Ishikawa (cell line): ENCODE results near the gene TNFRSF8.

Experiments
- EP300 ChIP-seq: IDR thresholded peaks from 2 replicates; pipeline ENCODE4 v1.6.1; 2012; ENCODE audit warnings: borderline replicate concordance
- FOXM1 ChIP-seq: IDR thresholded peaks from 2 replicates; pipeline ENCODE4 v1.6.1; 2012; ENCODE audit warnings: low read depth, borderline replicate concordance
- TF ChIP-seq, protein P1 (sequence below): IDR thresholded peaks from 2 replicates; pipeline ENCODE4 v1.6.1; 2012

DNA sequence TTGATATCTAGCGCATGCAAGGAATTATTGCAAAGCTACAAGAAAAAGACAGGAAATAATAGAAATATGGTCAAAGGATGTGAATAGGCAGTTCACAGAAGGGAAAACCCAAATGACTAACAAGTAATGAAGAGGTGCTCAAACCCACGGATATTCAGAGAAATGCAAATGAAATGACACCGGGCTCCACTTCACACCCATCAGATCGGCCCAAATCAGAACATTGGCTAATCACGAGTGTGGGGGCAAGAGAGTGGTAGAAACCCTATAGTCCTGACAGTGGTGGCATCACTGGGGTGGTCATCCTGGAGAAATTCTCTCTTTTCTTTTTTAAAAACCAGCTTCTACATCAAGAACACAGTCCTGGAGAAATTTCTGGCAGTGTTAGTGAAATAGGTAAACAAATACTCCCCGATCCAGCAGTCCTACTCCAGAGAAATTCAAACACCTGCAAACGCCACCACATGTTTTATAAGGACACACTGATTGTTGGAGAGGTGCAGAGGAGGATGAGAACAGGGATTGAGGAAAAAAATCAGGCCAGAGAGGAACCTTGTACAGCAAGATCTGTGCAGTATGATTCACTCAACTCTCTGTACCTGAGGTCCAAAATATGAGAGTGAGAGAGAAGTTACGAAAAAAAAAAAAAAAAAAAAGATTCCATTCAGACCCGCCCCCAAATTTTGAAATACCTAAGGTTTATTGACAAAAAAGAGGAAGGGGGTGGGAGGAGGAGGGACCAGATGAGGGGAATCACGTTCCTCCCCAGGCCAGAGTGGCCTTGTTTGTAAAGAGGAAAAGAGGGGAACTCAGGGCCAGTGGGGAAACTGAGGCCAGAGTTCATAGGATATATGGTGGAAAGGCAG is 94.5 kb downstream of the TNFRSF8 start:
- TF ChIP-seq, protein P1, sequence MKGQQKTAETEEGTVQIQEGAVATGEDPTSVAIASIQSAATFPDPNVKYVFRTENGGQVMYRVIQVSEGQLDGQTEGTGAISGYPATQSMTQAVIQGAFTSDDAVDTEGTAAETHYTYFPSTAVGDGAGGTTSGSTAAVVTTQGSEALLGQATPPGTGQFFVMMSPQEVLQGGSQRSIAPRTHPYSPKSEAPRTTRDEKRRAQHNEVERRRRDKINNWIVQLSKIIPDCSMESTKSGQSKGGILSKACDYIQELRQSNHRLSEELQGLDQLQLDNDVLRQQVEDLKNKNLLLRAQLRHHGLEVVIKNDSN, result no peak
- TF ChIP-seq EP300, result no peak
- TF ChIP-seq FOXM1, result no peak
